WTC11 (cell line): ENCODE data around the gene SLITRK3.

Source experiments
- ATF3 ChIP-seq: sonication (generic); formaldehyde crosslinking; conservative IDR thresholded peaks from 2 replicates; pipeline ENCODE4 v1.8.1; 2022; ENCODE audit warnings: mild to moderate bottlenecking, missing genetic modification reagents
- CREM ChIP-seq: sonication (generic); formaldehyde crosslinking; IDR thresholded peaks from 2 replicates; pipeline ENCODE4 v1.8.1; 2022; ENCODE audit warnings: mild to moderate bottlenecking, missing genetic modification reagents, moderate library complexity
- CTCF ChIP-seq: fragments of 200-600 bp; IDR thresholded peaks from 2 replicates; pipeline ENCODE4 v1.8.0; 2022; ENCODE audit warnings: antibody characterized with exemption
- NFE2L1 ChIP-seq: sonication (generic); formaldehyde crosslinking; IDR thresholded peaks from 2 replicates; pipeline ENCODE4 v1.8.1; 2023; ENCODE audit warnings: missing genetic modification reagents
- ZNF263 ChIP-seq: sonication (generic); formaldehyde crosslinking; IDR thresholded peaks from 2 replicates; pipeline ENCODE4 v1.8.1; 2022; ENCODE audit warnings: low read depth, mild to moderate bottlenecking, moderate library complexity, missing genetic modification reagents
- ZNF317 ChIP-seq: sonication (generic); formaldehyde crosslinking; IDR thresholded peaks from 2 replicates; pipeline ENCODE4 v1.8.1; 2023; ENCODE audit warnings: low read depth, mild to moderate bottlenecking, moderate library complexity, missing genetic modification reagents, borderline replicate concordance
- TF ChIP-seq, protein P1 (sequence below): sonication (generic); formaldehyde crosslinking; IDR thresholded peaks from 2 replicates; pipeline ENCODE4 v1.8.0; 2022; ENCODE audit warnings: mild to moderate bottlenecking, missing genetic modification reagents
- TF ChIP-seq, protein P2 (sequence below): sonication (generic); formaldehyde crosslinking; IDR thresholded peaks from 2 replicates; pipeline ENCODE4 v1.8.1; 2023; ENCODE audit warnings: mild to moderate bottlenecking, missing genetic modification reagents, moderate library complexity
- TF ChIP-seq, protein P3 (sequence below): sonication (generic); formaldehyde crosslinking; IDR thresholded peaks from 2 replicates; pipeline ENCODE4 v1.8.0; 2022; ENCODE audit warnings: mild to moderate bottlenecking, missing genetic modification reagents
- TF ChIP-seq, protein P4 (sequence below): fragments of 250-450 bp; sonication (Bioruptor Pico); IDR thresholded peaks from 2 replicates; pipeline ENCODE4 v1.8.0; 2021; ENCODE audit warnings: mild to moderate bottlenecking

GRCh38 chr3:165162883-165163282, 33.3 kb downstream of the SLITRK3 start:
- TF ChIP-seq NFE2L1 (no peak), CTCF (no peak), CREM (CRISPR knock-in tag) (no peak), ATF3 (CRISPR knock-in tag) (no peak), ZNF263 (no peak), ZNF317 (CRISPR knock-in tag) (no peak)
- TF ChIP-seq, protein P1, sequence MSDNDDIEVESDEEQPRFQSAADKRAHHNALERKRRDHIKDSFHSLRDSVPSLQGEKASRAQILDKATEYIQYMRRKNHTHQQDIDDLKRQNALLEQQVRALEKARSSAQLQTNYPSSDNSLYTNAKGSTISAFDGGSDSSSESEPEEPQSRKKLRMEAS = no peak
- TF ChIP-seq, protein P2, sequence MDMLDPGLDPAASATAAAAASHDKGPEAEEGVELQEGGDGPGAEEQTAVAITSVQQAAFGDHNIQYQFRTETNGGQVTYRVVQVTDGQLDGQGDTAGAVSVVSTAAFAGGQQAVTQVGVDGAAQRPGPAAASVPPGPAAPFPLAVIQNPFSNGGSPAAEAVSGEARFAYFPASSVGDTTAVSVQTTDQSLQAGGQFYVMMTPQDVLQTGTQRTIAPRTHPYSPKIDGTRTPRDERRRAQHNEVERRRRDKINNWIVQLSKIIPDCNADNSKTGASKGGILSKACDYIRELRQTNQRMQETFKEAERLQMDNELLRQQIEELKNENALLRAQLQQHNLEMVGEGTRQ (CRISPR knock-in tag) = no peak
- TF ChIP-seq, protein P3, sequence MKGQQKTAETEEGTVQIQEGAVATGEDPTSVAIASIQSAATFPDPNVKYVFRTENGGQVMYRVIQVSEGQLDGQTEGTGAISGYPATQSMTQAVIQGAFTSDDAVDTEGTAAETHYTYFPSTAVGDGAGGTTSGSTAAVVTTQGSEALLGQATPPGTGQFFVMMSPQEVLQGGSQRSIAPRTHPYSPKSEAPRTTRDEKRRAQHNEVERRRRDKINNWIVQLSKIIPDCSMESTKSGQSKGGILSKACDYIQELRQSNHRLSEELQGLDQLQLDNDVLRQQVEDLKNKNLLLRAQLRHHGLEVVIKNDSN = no peak
- TF ChIP-seq, protein P4, sequence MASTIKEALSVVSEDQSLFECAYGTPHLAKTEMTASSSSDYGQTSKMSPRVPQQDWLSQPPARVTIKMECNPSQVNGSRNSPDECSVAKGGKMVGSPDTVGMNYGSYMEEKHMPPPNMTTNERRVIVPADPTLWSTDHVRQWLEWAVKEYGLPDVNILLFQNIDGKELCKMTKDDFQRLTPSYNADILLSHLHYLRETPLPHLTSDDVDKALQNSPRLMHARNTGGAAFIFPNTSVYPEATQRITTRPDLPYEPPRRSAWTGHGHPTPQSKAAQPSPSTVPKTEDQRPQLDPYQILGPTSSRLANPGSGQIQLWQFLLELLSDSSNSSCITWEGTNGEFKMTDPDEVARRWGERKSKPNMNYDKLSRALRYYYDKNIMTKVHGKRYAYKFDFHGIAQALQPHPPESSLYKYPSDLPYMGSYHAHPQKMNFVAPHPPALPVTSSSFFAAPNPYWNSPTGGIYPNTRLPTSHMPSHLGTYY (CRISPR knock-in tag) = no peak
